Nephron progenitor cell (in vitro differentiated cells): ENCODE results near the gene EVA1B.

Experiments used
- DNase-seq: peaks from one replicate; pipeline ENCODE4 v3.0.0; 2021
- H3K27ac Mint-ChIP-seq: 2 replicates; pipeline ENCODE4 v1.8.0; 2021; ENCODE audit warnings: mild to moderate bottlenecking, moderate library complexity, mixed read lengths
- H3K27me3 Mint-ChIP-seq: 2 replicates; pipeline ENCODE4 v1.8.0; 2021; ENCODE audit warnings: mild to moderate bottlenecking, low read depth, mixed read lengths; ENCODE audit not compliant: poor library complexity
- H3K36me3 Mint-ChIP-seq: 2 replicates; pipeline ENCODE4 v1.8.0; 2021; ENCODE audit warnings: low read depth, mixed read lengths
- H3K4me1 Mint-ChIP-seq: 2 replicates; pipeline ENCODE4 v1.8.0; 2021; ENCODE audit warnings: mixed read lengths
- H3K4me3 Mint-ChIP-seq: 2 replicates; pipeline ENCODE4 v1.8.0; 2021; ENCODE audit warnings: mild to moderate bottlenecking, moderate library complexity, mixed read lengths
- H3K9me3 Mint-ChIP-seq: 2 replicates; pipeline ENCODE4 v1.8.0; 2021; ENCODE audit warnings: mild to moderate bottlenecking, moderate library complexity, mixed read lengths
- TF ChIP-seq, protein P1 (sequence below): fragments of 200-600 bp; sonication (generic); IDR thresholded peaks from 2 replicates; pipeline ENCODE4 v1.5.0; 2021; ENCODE audit warnings: antibody characterized with exemption

The EVA1B gene

DNA sequence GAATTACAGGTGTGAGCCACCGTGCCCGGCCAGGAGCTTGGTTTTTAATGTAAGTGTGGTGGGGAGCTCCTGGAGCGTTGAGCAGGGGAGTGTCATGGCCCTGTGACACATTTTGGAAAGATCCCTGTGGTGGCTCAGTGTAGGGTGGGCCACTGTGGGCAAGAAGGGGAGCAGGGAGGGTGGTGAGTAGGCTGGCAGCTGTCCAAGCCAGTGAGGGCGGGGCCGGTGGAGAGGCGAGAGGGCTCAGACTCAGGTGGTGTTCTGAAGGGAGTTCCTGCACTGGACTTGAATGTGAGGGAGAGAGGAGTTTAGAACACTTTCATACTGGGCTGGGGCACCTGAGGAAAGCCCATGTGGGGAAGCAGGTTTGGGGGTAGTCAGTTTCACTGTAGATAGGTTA is 3.1 kb upstream of the EVA1B start:
- TF ChIP-seq, protein P1, sequence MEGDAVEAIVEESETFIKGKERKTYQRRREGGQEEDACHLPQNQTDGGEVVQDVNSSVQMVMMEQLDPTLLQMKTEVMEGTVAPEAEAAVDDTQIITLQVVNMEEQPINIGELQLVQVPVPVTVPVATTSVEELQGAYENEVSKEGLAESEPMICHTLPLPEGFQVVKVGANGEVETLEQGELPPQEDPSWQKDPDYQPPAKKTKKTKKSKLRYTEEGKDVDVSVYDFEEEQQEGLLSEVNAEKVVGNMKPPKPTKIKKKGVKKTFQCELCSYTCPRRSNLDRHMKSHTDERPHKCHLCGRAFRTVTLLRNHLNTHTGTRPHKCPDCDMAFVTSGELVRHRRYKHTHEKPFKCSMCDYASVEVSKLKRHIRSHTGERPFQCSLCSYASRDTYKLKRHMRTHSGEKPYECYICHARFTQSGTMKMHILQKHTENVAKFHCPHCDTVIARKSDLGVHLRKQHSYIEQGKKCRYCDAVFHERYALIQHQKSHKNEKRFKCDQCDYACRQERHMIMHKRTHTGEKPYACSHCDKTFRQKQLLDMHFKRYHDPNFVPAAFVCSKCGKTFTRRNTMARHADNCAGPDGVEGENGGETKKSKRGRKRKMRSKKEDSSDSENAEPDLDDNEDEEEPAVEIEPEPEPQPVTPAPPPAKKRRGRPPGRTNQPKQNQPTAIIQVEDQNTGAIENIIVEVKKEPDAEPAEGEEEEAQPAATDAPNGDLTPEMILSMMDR: no peak
- H3K36me3 Mint-ChIP-seq: peaks cover 4% of the 10 kb centered on the region
- no peak overlapping the region for H3K4me3 Mint-ChIP-seq
- DNase-seq: no peak
- no peaks in the 10 kb centered on the region for H3K9me3 Mint-ChIP-seq
- H3K4me1 Mint-ChIP-seq: peaks cover 76% of the 10 kb centered on the region
- H3K27me3 Mint-ChIP-seq: peaks cover 11% of the 10 kb centered on the region
- H3K27ac Mint-ChIP-seq: no peak overlapping the region

GRCh38 chr1:36324353-36324703 is 883 bp upstream of the EVA1B start:
- Mint-ChIP-seq H3K27ac (peak overlapping the region; percentile 60), H3K4me3 (peak overlapping the region; percentile 85), H3K36me3 (peaks cover 4% of the 10 kb centered on the region), H3K4me1 (peaks cover 63% of the 10 kb centered on the region), H3K27me3 (peaks cover 17% of the 10 kb centered on the region), H3K9me3 (no peaks in the 10 kb centered on the region)
- DNase-seq: no peak
- TF ChIP-seq, protein P1: no peak

GRCh38 chr1:36322786-36323635 is 434 bp downstream of the EVA1B start:
- peak; percentile 65 for DNase-seq
- Mint-ChIP-seq H3K4me1 (peaks cover 56% of the 10 kb centered on the region), H3K4me3 (peak overlapping the region; percentile 79), H3K27ac (no peak overlapping the region), H3K36me3 (peaks cover 6% of the 10 kb centered on the region), H3K9me3 (no peaks in the 10 kb centered on the region), H3K27me3 (peaks cover 17% of the 10 kb centered on the region)
- TF ChIP-seq, protein P1: no peak

- H3K9me3 Mint-ChIP-seq: no peaks in the 10 kb centered on the region
- H3K27ac Mint-ChIP-seq: peak overlapping the region; percentile 94
- H3K36me3 Mint-ChIP-seq: peaks cover 7% of the 10 kb centered on the region
- DNase-seq: peak; percentile 47
- TF ChIP-seq, protein P1: no peak
- peaks cover 48% of the 10 kb centered on the region for H3K4me1 Mint-ChIP-seq
- peaks cover 15% of the 10 kb centered on the region for H3K27me3 Mint-ChIP-seq
- H3K4me3 Mint-ChIP-seq: peak overlapping the region; percentile 79
These were observed 1.2 kb downstream of the EVA1B start for GRCh38 chr1:36322041-36322785.

- Mint-ChIP-seq H3K9me3 (no peaks in the 10 kb centered on the region), H3K36me3 (peaks cover 7% of the 10 kb centered on the region), H3K4me1 (peaks cover 46% of the 10 kb centered on the region), H3K27me3 (peaks cover 10% of the 10 kb centered on the region), H3K27ac (peak overlapping the region; percentile 94), H3K4me3 (peak overlapping the region; percentile 78)
- DNase-seq: peak; percentile 83
- TF ChIP-seq, protein P1: no peak
These were observed 2.1 kb downstream of the EVA1B start for GRCh38 chr1:36321119-36321951.
